Measurements from ENCODE around the gene SHANK3. TPM values are rescaled to one million over a fixed set of nuclear protein-coding genes. Genes with fewer than 3 reads are reported as not detected.

SHANK3 gene
- total RNA-seq, 1 experiment from 2014 or later = 0.12 TPM

DNA sequence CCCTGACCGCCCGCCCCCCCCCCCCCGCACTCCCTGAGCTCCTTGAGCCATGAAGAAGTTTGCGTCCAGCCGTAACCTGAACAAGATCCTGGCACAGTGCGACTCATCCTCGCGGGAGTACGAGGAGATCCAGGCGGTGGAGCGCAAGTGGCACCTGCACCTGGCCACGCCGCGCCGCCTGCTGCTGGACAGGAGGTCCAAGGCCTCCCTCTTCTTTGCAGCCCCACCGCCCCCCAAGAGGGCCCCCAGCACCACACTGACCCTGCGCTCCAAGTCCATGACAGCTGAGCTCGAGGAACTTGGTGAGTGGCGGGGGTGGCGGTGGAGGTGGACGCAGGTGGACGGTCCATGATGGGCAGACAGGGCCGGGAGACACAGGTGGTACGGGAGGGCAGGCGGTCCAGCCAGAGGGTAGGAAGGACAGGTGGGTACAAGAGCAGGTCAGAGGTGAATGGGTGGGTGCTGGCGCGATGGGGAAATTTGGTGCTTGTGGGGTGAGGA, 33.3 kb downstream of the SHANK3 start:
- no peak overlapping the region for H3K4me3 ChIP-seq
- no peaks in the 10 kb centered on the region for H3K4me1 ChIP-seq
- no peak overlapping the region for H3K27ac ChIP-seq
- DNase-seq = no peak
- H3K9me3 ChIP-seq (replicated peaks) = no peaks in the 10 kb centered on the region
- H3K27me3 ChIP-seq = peaks cover 7% of the 10 kb centered on the region; the same call in 1 of the 2 replicates
- H3K36me3 ChIP-seq = no peaks in the 10 kb centered on the region

GRCh38 chr22:50706481-50707125, 34.0 kb downstream of the SHANK3 start:
- Histone ChIP-seq H3K27ac (no peak overlapping the region), H3K4me1 (no peaks in the 10 kb centered on the region), H3K9me3 (replicated peaks) (no peaks in the 10 kb centered on the region), H3K36me3 (no peaks in the 10 kb centered on the region), H3K4me3 (no peak overlapping the region), H3K27me3 (peaks cover 7% of the 10 kb centered on the region; the same call in 1 of the 2 replicates)
- DNase-seq = no peak

DNA sequence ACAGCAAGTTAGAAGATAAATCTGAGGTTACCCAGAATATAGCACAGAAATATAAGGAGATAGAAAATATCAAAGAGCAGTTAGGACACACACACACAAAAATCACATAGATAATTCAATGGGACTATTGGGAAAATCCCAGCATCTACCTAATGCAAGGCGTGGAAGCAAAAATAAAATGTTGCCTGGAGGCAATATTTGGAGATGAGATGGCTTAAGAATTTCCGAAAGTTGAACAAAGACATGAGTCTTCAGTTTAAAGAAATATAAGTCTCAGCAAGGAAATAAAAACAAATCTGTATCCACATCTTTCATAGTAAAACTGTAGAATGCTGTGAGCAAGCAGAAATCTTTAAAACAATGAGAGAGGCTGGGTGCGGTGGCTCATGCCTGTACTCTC, 35.9 kb downstream of the SHANK3 start:
- H3K27me3 ChIP-seq = peaks cover 16% of the 10 kb centered on the region
- no peaks in the 10 kb centered on the region for H3K36me3 ChIP-seq
- no peak for DNase-seq
- no peak overlapping the region for H3K27ac ChIP-seq
- H3K4me3 ChIP-seq = no peak overlapping the region
- no peaks in the 10 kb centered on the region for H3K9me3 ChIP-seq (replicated peaks)
- no peaks in the 10 kb centered on the region for H3K4me1 ChIP-seq

DNA sequence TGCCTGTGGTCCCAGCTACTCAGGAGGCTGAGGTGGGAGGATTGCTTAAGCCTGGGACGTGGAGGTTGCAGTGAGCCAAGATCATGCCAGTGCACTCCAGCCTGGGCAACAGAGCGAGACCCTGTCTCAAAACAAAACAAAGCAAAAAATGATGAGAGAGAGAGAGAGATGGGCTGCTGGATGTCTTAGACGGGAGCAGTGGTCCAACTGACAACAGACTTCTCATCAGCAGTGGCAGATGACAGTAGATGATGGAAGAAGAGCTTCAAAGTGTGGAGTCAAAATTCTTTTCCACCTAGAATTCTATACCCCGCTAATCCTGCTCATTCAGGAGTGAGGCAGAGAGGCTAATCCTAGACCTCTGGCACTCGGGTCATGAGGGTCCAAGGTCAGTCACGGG, 36.4 kb downstream of the SHANK3 start:
- H3K27ac ChIP-seq = no peak overlapping the region
- H3K27me3 ChIP-seq = peaks cover 20% of the 10 kb centered on the region
- no peaks in the 10 kb centered on the region for H3K36me3 ChIP-seq
- no peaks in the 10 kb centered on the region for H3K4me1 ChIP-seq
- no peaks in the 10 kb centered on the region for H3K9me3 ChIP-seq (replicated peaks)
- H3K4me3 ChIP-seq = no peak overlapping the region
- DNase-seq = no peak

- H3K27ac ChIP-seq = no peak overlapping the region
- peaks cover 20% of the 10 kb centered on the region for H3K27me3 ChIP-seq
- H3K4me3 ChIP-seq = no peak overlapping the region
- H3K9me3 ChIP-seq (replicated peaks) = no peaks in the 10 kb centered on the region
- no peaks in the 10 kb centered on the region for H3K4me1 ChIP-seq
- H3K36me3 ChIP-seq = no peaks in the 10 kb centered on the region
- DNase-seq = no peak
These were observed 37.6 kb downstream of the SHANK3 start for GRCh38 chr22:50710221-50710620.

DNA sequence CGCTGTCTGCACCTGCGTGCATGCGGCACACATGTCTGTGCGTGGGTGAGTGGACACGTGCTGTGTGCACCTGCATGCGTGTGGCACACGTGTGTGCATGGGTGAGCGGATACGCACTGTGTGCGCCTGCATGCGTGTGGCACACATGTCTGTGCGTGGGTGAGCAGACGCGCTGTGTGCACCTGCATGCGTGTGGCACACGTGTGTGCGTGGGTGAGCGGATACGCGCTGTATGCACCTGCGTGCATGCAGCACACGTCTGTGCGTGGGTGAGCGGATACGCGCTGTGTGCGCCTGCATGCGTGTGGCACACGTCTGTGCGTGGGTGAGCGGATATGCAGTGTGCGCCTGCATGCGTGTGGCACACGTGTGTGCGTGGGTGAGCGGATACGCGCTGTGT, 38.3 kb downstream of the SHANK3 start:
- Histone ChIP-seq H3K4me1 (no peaks in the 10 kb centered on the region), H3K27ac (no peak overlapping the region), H3K36me3 (no peaks in the 10 kb centered on the region), H3K4me3 (no peak overlapping the region), H3K9me3 (replicated peaks) (no peaks in the 10 kb centered on the region), H3K27me3 (peaks cover 20% of the 10 kb centered on the region)
- no peak for DNase-seq

- H3K9me3 ChIP-seq (replicated peaks) = no peaks in the 10 kb centered on the region
- H3K4me3 ChIP-seq = no peak overlapping the region
- H3K27me3 ChIP-seq = peaks cover 26% of the 10 kb centered on the region
- no peak overlapping the region for H3K27ac ChIP-seq
- H3K4me1 ChIP-seq = no peaks in the 10 kb centered on the region
- no peaks in the 10 kb centered on the region for H3K36me3 ChIP-seq
- no peak for DNase-seq
These were observed 39.1 kb downstream of the SHANK3 start for GRCh38 chr22:50711446-50712340.

DNA sequence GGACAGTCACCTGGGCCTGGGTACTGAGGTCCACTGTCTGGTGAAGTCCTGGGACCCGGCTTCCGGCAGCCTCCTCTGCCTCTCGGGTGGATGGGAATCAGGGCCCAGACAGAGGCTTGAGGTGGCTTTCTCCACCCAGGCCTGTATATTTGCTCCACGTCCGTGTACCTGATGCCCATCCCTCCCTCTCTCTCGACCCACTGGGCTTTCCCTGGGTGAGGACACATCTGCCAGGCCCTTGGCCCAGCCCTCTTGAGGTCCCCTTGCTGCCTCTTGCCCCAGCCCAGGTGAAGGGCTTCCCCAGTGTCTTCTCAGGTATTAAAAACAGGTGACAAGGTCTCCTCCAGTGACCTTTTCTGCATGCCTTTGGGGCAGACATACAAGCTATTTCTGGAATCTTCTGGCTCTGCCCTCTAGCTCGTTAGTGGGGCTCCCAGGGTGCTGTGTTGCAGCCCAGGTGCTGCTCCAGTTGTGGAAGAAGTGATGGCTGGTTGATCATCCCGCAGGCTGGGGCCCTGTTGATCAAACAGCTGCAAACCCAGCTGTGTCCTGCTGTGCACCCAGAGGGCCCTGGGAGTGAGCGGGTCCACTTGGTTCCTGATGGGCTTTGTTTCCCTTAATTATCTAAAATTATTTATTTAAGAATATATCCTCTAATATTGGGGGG, 39.9 kb downstream of the SHANK3 start:
- Histone ChIP-seq H3K27me3 (peaks cover 31% of the 10 kb centered on the region), H3K27ac (no peak overlapping the region), H3K36me3 (no peaks in the 10 kb centered on the region), H3K4me3 (no peak overlapping the region), H3K4me1 (no peaks in the 10 kb centered on the region), H3K9me3 (replicated peaks) (no peaks in the 10 kb centered on the region)
- DNase-seq = no peak

DNA sequence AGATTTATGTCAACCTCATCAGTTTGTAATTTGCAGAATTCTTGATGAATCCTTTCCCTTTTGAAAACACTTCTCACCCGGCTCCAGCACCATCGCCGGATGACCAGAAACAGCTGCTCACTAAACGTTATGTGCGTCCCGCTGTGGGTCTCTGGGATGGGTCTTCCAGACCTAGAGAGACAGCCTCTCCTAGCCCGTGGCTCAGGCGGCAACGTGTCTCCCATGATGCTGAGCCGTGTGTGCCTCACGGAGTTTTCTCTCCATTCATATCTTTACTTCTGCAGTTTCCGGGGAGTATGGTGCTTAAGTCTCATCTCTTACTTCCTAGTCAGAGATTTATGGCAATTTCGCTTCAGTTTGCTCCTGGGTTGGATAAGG, 40.4 kb downstream of the SHANK3 start:
- Histone ChIP-seq H3K9me3 (replicated peaks) (no peaks in the 10 kb centered on the region), H3K4me3 (no peak overlapping the region), H3K27me3 (peaks cover 34% of the 10 kb centered on the region), H3K36me3 (no peaks in the 10 kb centered on the region), H3K27ac (no peak overlapping the region), H3K4me1 (no peaks in the 10 kb centered on the region)
- DNase-seq = no peak

GRCh38 chr22:50713571-50714056, 41.0 kb downstream of the SHANK3 start:
- Histone ChIP-seq H3K4me3 (no peak overlapping the region), H3K36me3 (no peaks in the 10 kb centered on the region), H3K27me3 (peaks cover 34% of the 10 kb centered on the region), H3K4me1 (no peaks in the 10 kb centered on the region), H3K27ac (no peak overlapping the region), H3K9me3 (replicated peaks) (no peaks in the 10 kb centered on the region)
- no peak for DNase-seq

DNA sequence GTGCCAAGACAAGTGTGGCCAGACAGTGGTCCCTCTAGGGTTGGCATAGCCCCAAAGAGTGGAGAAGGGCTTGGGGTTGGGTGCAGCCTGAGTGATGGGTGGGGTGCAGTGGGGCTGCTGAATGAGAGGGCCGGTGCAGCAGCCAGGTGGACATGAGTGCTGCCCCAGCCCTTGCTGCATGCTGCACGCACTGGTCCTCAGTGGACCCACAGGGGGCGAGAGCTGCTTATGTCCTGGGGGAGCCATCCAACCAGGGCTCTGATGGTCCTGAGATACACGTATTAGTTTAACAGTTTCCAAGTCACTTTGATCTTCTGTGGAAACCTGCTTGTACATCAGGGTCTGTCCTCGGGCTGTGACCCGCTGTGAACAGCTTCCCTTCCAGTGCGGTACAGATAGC, 41.5 kb downstream of the SHANK3 start:
- Histone ChIP-seq H3K27me3 (peaks cover 34% of the 10 kb centered on the region), H3K4me3 (no peak overlapping the region), H3K4me1 (no peaks in the 10 kb centered on the region), H3K36me3 (no peaks in the 10 kb centered on the region), H3K27ac (no peak overlapping the region), H3K9me3 (replicated peaks) (no peaks in the 10 kb centered on the region)
- no peak for DNase-seq

DNA sequence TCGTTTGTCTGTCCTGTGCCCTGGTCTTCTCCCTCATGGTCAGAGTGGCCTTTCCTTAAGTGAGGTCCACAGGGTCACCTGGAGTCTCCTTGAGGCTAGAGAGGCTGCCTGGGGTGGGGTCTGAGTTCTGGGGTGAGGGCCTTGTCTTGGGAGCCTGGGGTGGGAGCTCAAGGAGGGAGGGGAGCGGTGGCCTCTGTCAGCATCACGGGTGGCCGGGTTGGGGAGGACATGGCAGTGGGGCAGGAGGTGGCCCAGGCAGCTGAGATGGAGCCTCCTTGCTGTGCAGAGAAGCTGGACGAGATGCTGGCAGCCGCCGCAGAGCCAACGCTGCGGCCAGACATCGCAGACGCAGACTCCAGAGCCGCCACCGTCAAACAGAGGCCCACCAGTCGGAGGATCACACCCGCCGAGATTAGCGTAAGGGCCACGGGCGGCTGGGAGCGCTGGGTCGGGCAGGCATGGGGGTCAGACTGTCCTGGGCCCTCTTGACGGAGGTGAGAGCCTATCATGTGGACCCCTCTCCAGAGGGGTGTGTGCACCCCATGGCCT, 42.1 kb downstream of the SHANK3 start:
- no peaks in the 10 kb centered on the region for H3K9me3 ChIP-seq (replicated peaks)
- H3K27ac ChIP-seq = no peak overlapping the region
- no peak overlapping the region for H3K4me3 ChIP-seq
- DNase-seq = no peak
- H3K36me3 ChIP-seq = no peaks in the 10 kb centered on the region
- peaks cover 34% of the 10 kb centered on the region for H3K27me3 ChIP-seq
- no peaks in the 10 kb centered on the region for H3K4me1 ChIP-seq

GRCh38 chr22:50715250-50715649, 42.6 kb downstream of the SHANK3 start:
- H3K27me3 ChIP-seq = peaks cover 34% of the 10 kb centered on the region
- DNase-seq = no peak
- H3K4me1 ChIP-seq = no peaks in the 10 kb centered on the region
- no peak overlapping the region for H3K4me3 ChIP-seq
- H3K27ac ChIP-seq = no peak overlapping the region
- no peaks in the 10 kb centered on the region for H3K36me3 ChIP-seq
- H3K9me3 ChIP-seq (replicated peaks) = no peaks in the 10 kb centered on the region

DNA sequence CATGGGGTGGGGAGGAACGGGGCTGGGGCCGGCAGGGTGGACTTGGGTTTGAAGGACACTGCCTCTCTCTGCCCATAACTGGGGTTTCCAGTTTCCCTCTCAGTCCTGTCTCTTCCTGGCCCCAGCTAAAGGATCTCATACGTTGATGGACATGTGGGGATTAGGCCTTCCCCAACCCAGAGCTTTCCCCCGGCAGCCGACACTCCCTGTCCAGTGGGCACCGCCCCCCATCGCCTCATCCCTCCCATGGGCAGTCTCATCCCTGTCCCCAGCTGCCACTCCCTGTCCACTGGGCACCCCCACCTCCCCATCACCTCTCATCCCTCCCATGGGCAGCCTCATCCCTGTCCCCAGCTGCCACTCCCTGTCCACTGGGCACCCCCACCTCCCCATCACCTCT, 43.2 kb downstream of the SHANK3 start:
- peaks cover 34% of the 10 kb centered on the region for H3K27me3 ChIP-seq
- H3K4me3 ChIP-seq = no peak overlapping the region
- no peak for DNase-seq
- no peaks in the 10 kb centered on the region for H3K4me1 ChIP-seq
- H3K36me3 ChIP-seq = no peaks in the 10 kb centered on the region
- no peak overlapping the region for H3K27ac ChIP-seq
- no peaks in the 10 kb centered on the region for H3K9me3 ChIP-seq (replicated peaks)

Measured in SJCRH30 (cell line).